Prostate gland (tissue), 2 donors: ENCODE results near the gene XK.

Source experiments
- CTCF ChIP-seq, 4 experiments: fragments of 200-600 bp in 2 of 4; fragments of 450-650 bp in 2 of 4; sonication (generic) in 2 of 4; IDR thresholded peaks; 1 replicate in 3 of 4; 2 replicates in 1 of 4; pipeline ENCODE4 v1.5.1; 2016 to 2019; ENCODE audit warnings: antibody characterized with exemption in 4 of 4, mild to moderate bottlenecking in 2 of 4, moderate library complexity in 2 of 4
- POLR2A ChIP-seq: fragments of 450-650 bp; IDR thresholded peaks from one replicate; pipeline ENCODE4 v1.6.1; 2016; ENCODE audit warnings: antibody characterized with exemption, mild to moderate bottlenecking

DNA sequence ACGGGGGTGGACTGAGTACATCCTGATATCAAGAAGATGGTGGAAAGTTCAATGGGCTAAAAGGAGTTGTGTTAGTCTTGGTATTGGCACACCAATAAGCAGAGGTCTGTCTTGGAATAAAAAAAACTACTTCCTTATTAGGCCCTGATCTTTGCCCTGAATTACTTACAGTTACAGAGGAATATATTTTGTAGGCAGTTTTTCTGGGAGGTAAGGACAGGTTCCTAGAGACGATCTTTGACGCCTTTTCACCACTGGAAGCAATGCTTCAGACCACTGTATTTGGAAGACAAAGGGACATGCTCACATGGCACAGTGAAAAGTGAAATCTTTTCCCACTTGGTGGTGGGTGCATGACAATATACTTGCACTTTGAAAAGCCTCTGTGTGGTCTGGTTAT is 618 bp upstream of the XK start:
- no peak for TF ChIP-seq CTCF (IDR thresholded peaks at IDR 0.05)
- TF ChIP-seq POLR2A, result no peak
